GM10266 (cell line): Measurements from ENCODE around the gene ZFAND2A.
"Not testable (repeated sequence)": the region's sequence is repeated elsewhere in the genome, so short reads cannot be mapped to it uniquely, and the experiment has no call there.

Experiments
- DNase-seq: peaks from one replicate; pipeline ENCODE4 v3.0.0; 2012; ENCODE audit errors: extremely low spot score
- CTCF ChIP-seq: IDR thresholded peaks from 2 replicates; pipeline ENCODE4 v1.5.1; 2012; ENCODE audit warnings: mild to moderate bottlenecking, low read depth; ENCODE audit not compliant: control insufficient read depth, insufficient read depth; ENCODE audit errors: missing control alignments

ZFAND2A gene

DNA sequence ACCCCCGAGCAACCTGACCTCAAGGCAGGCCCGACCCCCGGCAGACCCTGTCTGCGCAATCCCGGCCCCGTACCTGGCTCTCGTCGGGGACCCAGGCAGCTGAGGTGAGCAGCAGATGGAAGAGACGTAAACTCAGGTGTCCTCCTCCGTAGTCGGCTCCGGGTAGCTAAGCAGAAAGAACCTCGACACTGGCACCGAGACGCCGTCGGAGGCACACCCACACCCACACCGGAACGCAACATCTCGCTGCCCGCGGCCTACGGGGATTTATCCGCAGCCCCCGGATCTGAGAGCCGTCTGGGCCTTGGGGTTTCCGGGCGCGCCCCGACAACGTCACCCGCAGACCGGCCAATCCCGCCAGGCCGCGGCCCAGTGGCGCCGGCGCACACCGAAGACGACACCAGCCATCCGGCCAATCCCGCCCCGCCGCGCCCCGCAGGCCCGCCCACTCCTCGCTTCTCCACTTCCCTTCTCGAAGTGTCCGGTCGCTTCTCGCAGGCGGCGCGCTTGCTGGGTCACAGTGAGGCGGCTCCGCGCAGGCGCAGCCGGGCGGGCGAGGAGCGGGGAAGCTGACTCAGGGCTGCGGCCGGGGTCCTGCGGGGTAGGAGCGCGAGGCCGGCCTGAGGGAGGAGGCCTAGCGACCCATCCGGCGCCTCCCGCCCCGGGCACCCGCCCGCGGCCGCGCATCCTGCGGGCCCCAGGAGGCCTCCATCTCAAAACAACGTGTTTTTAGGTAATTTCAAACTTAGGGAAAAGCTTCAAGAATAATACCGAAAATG lies at the start of gene ZFAND2A:
Gene ZFAND2A, minus strand, starts transcription at position 306 of the 779 bp plus-strand sequence. CDS start 1,984 bp downstream, outside the sequence.
- TF ChIP-seq CTCF, result no peak
- DNase-seq, result peak; percentile 99

DNA sequence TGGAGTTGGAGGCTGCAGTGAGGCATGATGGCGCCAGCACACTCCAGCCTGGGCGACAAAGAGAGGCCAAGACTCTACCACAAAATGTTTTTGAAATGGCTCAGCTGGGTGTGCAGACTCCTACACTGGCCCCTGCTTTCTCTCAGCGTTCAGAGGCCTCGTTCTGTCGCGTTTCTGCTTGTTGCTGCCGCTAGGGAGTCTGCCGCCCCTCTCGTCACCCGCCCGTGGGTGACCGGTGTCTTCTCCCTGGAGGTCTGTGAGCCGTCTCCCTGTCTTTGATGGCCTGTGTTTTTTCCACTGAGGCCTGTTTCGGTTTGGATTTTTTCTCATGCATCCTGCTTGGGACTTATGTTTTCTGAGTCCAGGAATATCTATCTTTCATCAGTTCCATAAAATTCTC lies 49.1 kb upstream of the ZFAND2A start:
- no peak for DNase-seq
- no peak for TF ChIP-seq CTCF

- DNase-seq, result not testable (repeated sequence)
These were observed 45.7 kb upstream of the ZFAND2A start for GRCh38 chr7:1205742-1206141.

DNA sequence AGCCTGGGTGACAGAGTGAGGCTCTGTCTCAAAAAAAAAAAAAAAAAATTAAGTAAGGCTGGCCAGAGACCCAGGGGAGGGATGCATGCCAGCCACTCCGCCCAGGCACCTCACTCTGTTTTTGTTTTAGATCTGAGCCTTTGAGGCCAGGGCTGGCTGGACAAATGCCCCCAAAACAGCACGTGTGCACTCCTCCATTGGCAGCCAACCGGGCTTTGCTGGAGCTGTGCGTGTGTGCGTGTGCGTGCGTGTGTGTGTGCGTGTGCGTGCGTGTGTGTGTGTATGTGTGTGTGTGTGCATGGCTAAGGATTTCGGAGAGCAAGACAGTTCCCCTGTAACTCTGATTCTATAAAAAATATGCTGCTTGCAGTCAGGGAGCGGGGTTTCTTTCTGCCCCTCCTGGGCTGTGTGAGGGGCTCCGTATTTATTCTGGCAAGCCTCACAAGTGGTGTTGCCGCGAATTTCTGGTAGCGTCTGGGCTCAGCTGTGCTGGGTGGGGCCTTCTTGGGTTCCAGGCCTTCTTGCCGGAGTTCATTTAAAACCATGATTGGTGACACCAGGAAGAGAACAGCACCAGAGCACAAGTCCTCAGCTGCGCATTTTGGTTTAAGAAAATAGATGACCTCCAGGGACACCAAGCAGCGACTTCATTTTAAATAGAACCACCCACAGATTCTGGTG lies 44.6 kb upstream of the ZFAND2A start:
- DNase-seq, result no peak
- no peak for TF ChIP-seq CTCF

DNA sequence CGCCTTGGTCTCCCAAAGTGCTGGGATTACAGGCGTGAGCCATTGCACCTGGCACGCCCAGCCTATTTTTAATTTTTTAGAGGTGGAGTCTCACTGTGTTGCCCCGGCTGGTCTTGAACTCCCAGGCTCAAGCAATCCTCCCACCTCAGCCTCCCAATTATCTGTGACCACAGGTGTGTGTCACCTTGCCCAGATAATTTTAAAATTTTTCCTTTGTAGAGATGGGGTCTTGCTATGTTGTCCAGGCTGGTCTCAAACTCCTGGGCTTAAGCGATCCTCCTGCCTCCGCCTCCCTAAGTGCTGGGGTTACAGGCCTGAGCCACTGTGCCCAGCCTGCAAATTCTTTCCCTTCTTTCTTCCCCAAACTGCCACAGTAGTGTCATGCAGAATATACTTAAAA lies 42.9 kb upstream of the ZFAND2A start:
- DNase-seq, result not testable (repeated sequence)

GRCh38 chr7:1201916-1202315 lies 41.9 kb upstream of the ZFAND2A start:
- no peak for DNase-seq
- TF ChIP-seq CTCF, result no peak

- no peak for TF ChIP-seq CTCF
- DNase-seq, result no peak
These were observed 40.0 kb upstream of the ZFAND2A start for GRCh38 chr7:1200045-1200444.

- DNase-seq, result no peak
- TF ChIP-seq CTCF, result no peak
These were observed 38.1 kb upstream of the ZFAND2A start for GRCh38 chr7:1197997-1198625.
